Activated CD8-positive, alpha-beta memory T cell treated with anti-CD3 and anti-CD28 coated beads for 36 hours (primary cell): ENCODE data around the gene GLIS1. TPM values are rescaled to one million over a fixed set of nuclear protein-coding genes. Genes with fewer than 3 reads are reported as not detected.

ENCODE experiments used
- CTCF ChIA-PET: fragments of 350-600 bp; sonication (Branson Sonifier 250); formaldehyde crosslinking; loops from one replicate; lab custom pipeline; 2021; ENCODE audit warnings: antibody characterized with exemption; lab: Charles Lee
- POLR2A ChIA-PET: fragments of 350-600 bp; sonication (Branson Sonifier 250); formaldehyde crosslinking; loops from one replicate; lab custom pipeline; 2021; ENCODE audit warnings: antibody characterized with exemption; lab: Charles Lee
- total RNA-seq, 2 experiments: library from RNA; stranded (reverse); gene quantifications; one replicate each; pipeline ENCODE4 v1.2.3, GENCODE V29; 2021

Gene GLIS1
- total RNA-seq, 2 experiments from 2014 or later = not detected

DNA sequence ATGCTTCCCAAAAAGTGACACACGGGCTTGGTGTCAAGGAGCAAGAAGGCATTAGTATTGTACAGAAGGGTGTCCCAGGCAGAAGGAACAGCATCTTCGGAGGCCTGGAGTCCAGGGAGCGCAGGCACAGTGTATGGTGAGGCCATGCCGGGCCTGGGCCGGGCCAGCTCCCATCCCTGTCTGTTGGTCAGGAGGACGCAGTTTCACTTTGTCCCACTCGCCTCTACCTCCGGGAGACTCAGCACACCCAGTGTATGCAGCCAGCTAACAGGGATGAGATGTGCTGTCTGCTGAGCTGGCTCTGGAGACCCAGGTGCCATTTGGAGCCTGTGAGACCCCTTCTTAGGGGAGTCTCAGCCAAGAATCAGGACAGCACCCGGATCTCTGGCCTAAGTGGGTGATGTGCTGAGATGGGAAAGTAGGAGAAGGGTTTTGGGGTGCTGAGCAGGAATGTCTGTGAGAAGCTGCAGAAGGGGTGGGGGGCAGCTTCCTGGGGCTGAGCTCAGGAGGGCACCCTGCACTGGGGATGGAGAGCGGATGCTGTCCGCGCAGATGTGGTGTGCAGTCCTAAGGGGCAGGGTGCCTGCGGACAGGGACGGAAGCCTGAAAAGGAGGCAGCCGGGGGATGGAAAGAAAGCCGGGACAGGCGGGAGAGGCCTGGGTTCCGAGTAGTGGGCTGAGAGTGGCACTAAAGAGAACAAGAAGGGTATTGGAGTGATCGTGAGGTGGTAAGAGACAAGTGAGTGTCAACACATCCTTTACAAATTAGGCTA is 254.1 kb downstream of the GLIS1 start:
- CTCF ChIA-PET = interaction anchor here (1.2 to 1.5 kb wide), 2 partner anchors 91 to 282 kb away, joined by 3 read pairs; no protein-coding TSS in a partner anchor
- POLR2A ChIA-PET = no interaction called here

GRCh38 chr1:53483656-53484055 is 255.3 kb downstream of the GLIS1 start:
- POLR2A ChIA-PET = no interaction called here
- CTCF ChIA-PET = no interaction called here

DNA sequence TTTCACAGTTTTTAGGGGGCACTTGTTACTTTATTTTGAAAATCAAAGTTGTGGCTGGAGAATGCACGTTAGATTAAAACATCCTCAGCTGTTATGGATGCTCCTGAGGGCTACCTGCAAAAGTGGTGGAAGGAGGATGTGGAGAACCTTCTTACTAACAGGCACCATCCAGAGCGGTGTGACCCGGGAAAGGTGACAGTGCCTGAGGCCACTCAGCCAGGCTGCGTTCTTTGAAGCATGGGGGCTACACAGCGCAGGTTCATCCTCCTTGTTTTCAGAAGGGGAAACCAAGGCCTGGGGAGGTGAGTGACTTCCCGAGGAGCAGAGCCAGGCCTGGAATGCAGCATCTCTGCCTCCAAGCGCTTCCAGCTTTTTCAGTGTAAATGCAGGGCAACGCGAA is 255.8 kb downstream of the GLIS1 start:
- CTCF ChIA-PET = interaction anchor here (1.1 kb wide), 1 partner anchor 172 kb away, joined by 3 read pairs; no protein-coding TSS in a partner anchor
- POLR2A ChIA-PET = no interaction called here

DNA sequence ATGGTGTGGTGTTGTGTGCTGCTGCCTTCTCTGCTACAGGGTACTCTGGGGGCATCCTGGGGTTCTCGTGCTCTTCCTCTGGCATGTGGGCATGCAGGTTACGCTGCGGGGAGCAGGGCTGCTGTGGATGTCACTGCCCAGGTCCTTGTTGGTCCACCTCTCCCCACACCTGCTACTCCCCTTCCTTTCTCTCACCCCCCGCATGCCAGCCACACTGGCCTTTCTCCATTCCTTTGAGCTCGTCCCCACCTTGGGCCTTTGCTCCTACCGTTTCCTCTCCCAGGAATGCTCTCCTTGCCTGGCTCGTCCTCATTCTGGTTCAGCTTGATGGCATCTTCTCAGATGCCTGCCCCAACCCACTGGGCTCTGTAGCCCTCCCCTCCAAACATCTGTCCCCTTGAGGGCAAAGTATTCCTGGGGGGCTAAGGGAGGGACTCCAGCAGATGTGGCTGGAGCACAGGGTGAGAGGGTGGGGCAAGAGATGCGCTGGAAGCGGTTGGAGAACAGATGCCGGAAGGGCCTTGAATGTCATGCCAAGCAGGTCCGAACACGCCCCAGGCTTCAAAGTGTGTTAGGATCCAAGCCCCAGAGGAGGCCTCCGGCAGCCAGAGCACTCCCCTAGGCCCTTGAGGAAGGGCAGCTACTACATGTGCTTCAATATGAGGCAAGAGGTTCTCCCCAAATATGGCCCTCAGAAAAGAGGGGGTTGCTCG is 256.4 kb downstream of the GLIS1 start:
- ChIA-PET POLR2A (no interaction called here), CTCF (interaction anchor here (1.1 kb wide), 1 partner anchor 173 kb away, joined by 3 read pairs; no protein-coding TSS in a partner anchor)

- ChIA-PET CTCF (no interaction called here), POLR2A (no interaction called here)
Observed at GRCh38 chr1:53481456-53481855, 257.5 kb downstream of the GLIS1 start.

- ChIA-PET POLR2A (no interaction called here), CTCF (no interaction called here)
Observed at GRCh38 chr1:53480678-53481077, 258.3 kb downstream of the GLIS1 start.

DNA sequence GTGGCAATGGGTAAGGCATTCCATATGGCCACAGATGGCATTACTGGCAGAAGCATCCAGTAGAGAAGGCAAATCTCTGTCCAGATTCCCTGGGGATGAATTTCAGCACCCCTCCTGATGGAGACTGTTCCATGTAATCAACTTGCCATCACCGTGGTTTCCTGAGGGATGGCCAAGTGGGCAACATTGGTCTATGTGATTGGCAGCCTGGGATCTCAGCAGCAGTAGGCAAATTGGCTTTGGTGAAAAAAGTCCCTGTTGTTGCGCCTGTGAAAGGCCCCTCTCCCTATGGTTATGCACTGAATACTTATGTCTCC is 260.5 kb downstream of the GLIS1 start:
- CTCF ChIA-PET = no interaction called here

GRCh38 chr1:53477651-53478501 is 261.1 kb downstream of the GLIS1 start:
- ChIA-PET POLR2A (no interaction called here), CTCF (no interaction called here)

More for the DNA sequence above, 260.5 kb downstream of the GLIS1 start:
- POLR2A ChIA-PET = no interaction called here

GRCh38 chr1:53476579-53476978 is 262.4 kb downstream of the GLIS1 start:
- CTCF ChIA-PET = no interaction called here
- POLR2A ChIA-PET = no interaction called here

- POLR2A ChIA-PET = no interaction called here
- CTCF ChIA-PET = interaction anchor here (1.2 kb wide), 1 partner anchor 62 kb away, joined by 3 read pairs; no protein-coding TSS in a partner anchor
Observed at GRCh38 chr1:53475664-53476063, 263.3 kb downstream of the GLIS1 start.

DNA sequence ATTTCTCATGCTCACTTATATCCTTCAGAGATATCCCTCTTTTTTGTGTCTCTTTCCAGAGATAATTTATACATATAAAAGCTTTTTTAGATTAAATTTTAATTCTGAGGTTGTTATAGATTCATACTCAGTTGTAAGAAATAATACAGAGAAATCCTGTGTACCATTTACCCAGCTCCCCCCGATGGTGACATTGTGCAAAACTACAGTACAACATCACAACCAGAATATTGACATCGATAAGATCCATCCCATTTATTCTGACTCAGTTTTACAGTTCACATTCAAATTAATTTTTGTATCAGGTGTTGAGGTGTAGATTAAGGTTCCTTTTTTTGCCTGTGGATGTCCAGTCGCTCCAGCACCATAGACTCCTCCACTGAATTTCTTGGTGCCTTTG is 265.5 kb downstream of the GLIS1 start:
- POLR2A ChIA-PET = no interaction called here
- CTCF ChIA-PET = interaction anchor here (0.6 to 0.9 kb wide), 2 partner anchors 31 to 53 kb away, joined by 3 to 4 read pairs; no protein-coding TSS in a partner anchor

DNA sequence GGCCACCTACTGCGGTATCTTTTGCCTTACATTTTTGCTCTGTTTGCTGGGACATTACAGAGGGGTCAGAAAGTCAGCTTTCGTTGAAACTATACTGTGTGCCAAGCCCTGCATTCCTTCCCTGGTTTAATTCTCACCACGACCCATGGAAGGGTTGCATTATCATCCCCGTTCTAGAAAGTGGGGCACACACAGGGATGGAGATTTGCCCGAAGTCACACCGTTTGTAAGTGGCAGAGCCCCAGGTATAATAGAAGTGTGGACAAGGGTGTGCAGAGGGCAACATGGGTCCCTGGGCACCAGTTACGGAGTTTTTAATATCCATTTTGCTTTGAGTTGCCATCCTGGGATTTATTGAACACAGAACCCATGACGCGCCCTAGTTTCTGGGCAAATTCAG is 268.0 kb downstream of the GLIS1 start:
- POLR2A ChIA-PET = no interaction called here
- CTCF ChIA-PET = no interaction called here

DNA sequence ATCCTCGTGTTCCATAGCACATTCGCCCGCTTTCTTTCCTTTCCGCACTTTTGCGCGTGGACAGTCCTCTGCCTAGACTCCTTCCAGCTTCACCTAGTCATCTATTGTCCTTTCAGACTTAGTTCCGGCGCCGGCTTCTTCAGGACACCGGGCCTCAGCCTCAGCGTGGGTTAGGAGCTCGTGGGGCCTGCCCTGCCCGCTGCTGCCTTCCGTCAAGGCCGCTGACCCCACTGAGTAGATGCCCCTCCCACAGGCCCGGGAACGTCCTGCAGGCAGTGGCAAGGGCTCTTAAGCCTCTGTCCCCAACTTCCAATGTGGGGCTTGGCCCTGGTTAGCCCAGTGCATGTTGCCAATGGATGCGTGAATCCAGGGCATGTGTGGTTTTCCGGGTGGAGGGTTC is 268.4 kb downstream of the GLIS1 start:
- ChIA-PET CTCF (no interaction called here), POLR2A (no interaction called here)

DNA sequence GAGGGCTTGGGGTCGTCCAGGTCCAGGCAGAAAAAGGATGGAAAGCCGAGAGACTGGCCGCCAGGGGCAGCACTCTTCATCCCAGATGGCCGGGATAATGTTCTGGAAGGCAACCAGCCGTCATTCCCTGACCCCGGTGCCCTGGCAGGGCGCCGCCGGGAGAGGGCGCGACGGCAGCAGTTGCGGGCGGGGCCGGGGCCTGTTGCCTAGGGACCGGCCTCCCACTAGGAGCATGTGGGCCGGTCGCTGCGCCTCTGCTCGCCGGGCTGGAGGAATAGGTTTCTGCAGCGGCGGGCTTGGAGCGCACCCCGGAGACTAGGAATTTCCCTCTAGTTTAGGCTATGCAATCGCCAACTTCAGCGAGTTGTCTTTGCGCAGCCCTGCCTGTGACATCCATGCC is 268.8 kb downstream of the GLIS1 start:
- ChIA-PET POLR2A (no interaction called here), CTCF (no interaction called here)

- ChIA-PET POLR2A (no interaction called here), CTCF (no interaction called here)
Observed at GRCh38 chr1:53469373-53469772, 269.6 kb downstream of the GLIS1 start.

- CTCF ChIA-PET = no interaction called here
- POLR2A ChIA-PET = interaction anchor here (0.7 kb wide), 1 partner anchor 244 kb away, joined by 5 read pairs; no protein-coding TSS in a partner anchor
Observed at GRCh38 chr1:53468374-53468773, 270.6 kb downstream of the GLIS1 start.

- ChIA-PET CTCF (no interaction called here), POLR2A (no interaction called here)
Observed at GRCh38 chr1:53467391-53467790, 271.6 kb downstream of the GLIS1 start.

DNA sequence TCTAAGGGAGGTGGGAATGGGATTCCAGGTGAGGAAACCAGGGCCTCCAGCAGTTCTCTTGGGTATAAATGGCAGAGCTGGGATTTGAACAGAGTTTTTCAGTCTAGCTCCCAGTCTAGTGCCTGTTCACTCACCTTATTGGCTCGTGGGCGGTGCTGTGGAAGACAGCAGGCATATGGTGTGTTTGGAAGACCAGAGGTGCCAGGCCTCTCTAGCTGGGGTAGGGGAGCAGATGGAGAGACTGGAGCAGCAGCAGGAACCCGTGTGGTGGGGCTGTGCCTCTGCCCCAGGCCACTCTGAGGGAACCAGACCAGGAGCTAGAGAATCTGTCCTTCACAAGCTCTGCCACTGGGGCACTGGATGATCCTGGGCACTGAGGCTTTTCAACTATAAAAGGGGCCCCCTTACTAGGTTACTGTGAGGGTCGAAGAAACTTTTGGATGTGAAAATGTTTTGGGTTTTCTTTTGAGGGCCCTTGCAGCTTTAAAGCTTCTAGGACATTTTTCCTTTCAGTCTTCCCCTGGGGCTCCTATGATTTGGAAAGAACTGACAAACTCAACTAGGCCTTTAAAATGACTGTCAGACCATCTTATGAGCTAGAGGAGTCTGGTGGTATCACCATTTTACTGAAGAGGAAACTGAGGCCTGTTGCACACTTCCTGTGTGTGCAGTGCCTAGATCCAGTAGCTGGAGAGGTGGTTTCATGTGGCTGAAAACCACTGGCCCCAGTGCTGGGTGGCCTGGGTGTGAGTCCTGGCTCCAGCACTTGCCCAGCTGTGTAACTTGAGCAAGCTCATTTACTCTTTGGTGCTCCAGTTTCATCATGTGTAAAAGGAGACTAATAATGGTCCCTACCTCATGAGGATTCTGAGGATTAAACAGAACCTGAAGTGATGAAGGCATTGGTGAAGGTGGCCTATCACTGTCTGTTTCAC is 273.7 kb downstream of the GLIS1 start:
- ChIA-PET CTCF (interaction anchor here (0.9 kb wide), 1 partner anchor 9 kb away, joined by 3 read pairs; no protein-coding TSS in a partner anchor), POLR2A (no interaction called here)
